ENCODE results near the gene BLTP1.

DNA sequence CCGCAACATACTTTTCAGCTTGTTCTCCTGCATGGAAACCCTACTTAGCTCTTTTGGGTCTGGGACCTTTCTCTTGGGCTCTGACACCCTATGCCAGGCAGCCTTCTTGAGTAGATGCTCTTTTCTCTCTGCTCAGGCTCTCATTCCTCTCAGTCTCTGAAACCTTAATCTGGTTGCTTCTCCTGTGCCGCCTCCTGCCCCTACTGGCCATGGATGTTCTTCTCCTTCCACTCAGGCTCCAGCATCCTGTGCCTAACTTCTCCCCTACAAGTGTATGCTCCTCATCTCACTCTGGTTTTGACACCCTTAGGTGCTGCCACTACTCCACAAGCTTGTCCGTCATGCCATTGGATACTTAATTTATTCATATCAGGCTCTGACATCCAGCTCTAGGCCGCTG, 15.2 kb downstream of the BLTP1 start:
- TF ChIP-seq, protein P1, sequence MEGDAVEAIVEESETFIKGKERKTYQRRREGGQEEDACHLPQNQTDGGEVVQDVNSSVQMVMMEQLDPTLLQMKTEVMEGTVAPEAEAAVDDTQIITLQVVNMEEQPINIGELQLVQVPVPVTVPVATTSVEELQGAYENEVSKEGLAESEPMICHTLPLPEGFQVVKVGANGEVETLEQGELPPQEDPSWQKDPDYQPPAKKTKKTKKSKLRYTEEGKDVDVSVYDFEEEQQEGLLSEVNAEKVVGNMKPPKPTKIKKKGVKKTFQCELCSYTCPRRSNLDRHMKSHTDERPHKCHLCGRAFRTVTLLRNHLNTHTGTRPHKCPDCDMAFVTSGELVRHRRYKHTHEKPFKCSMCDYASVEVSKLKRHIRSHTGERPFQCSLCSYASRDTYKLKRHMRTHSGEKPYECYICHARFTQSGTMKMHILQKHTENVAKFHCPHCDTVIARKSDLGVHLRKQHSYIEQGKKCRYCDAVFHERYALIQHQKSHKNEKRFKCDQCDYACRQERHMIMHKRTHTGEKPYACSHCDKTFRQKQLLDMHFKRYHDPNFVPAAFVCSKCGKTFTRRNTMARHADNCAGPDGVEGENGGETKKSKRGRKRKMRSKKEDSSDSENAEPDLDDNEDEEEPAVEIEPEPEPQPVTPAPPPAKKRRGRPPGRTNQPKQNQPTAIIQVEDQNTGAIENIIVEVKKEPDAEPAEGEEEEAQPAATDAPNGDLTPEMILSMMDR (conservative IDR thresholded peaks at IDR 0.05): no peak
- TF ChIP-seq EZH2 (IDR thresholded peaks at IDR 0.05; ENCODE audit: low read depth): no peak

Data from PC-9 (cell line).